NCI-H774 (cell line): ENCODE results near the gene ARL4D.
"Not testable (repeated sequence)": the region's sequence is repeated elsewhere in the genome, so short reads cannot be mapped to it uniquely, and the experiment has no call there.

ENCODE experiments used
- DNase-seq: peaks from one replicate; lab custom pipeline; 2025; lab: John Stamatoyannopoulos, UW

ARL4D gene

DNA sequence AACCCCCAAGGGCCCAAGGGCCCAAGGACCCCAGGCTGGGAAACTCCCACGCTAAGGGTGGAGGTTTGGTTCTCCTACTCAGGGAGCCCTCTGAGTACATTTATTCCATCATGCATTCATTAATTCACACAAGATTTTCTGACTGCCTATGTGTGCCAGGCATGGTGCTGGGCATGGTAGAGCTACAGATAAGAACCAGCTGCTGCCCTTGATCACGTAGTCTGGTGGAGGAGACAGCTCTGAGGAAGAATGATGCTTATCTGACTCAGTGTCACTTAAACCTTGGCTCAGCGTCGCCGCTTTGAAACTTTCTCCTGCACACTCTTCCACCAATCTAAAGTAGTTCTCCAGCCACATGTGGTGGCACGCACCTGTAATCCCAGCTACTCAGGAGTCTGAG, 3.6 kb upstream of the ARL4D start:
- DNase-seq: no peak

DNA sequence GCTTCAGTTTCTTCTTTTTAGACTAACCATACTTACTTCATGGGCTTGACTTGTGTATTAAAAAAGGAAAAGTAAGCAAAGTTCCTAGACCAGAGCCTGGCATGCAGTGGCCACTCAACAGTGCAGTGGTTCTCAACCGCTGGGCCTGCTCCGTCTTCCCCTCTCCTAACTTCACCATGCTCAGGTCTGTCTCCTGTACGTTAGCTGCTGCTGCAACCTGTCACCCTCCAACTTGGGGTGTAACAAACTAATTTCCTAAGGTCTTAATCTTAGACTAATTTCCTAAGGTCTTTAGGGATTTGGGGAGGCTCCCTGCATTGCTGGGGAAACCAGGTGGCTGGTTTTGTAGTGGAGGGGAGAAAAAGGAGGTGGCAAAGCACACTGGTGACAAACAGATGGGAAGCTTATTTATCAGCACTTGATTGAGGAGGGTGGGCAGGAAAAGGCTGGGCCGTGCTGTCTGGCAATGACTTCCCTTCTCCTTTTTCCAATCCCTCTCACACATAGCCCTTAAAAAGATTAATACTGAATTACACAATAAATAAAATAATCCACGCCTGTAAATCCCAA, 2.2 kb upstream of the ARL4D start:
- no peak for DNase-seq

DNA sequence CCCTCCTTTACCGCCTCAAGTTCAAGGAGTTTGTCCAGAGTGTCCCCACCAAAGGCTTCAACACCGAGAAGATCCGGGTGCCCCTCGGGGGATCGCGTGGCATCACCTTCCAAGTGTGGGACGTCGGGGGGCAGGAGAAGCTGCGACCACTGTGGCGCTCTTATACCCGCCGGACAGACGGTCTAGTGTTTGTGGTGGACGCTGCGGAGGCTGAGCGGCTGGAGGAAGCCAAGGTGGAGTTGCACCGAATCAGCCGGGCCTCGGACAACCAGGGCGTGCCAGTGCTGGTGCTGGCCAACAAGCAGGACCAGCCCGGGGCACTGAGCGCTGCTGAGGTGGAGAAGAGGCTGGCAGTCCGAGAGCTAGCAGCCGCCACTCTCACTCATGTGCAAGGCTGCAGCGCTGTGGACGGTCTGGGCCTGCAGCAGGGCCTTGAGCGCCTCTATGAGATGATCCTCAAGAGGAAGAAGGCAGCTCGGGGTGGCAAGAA, 1.1 kb downstream of the ARL4D start:
- DNase-seq: no peak

DNA sequence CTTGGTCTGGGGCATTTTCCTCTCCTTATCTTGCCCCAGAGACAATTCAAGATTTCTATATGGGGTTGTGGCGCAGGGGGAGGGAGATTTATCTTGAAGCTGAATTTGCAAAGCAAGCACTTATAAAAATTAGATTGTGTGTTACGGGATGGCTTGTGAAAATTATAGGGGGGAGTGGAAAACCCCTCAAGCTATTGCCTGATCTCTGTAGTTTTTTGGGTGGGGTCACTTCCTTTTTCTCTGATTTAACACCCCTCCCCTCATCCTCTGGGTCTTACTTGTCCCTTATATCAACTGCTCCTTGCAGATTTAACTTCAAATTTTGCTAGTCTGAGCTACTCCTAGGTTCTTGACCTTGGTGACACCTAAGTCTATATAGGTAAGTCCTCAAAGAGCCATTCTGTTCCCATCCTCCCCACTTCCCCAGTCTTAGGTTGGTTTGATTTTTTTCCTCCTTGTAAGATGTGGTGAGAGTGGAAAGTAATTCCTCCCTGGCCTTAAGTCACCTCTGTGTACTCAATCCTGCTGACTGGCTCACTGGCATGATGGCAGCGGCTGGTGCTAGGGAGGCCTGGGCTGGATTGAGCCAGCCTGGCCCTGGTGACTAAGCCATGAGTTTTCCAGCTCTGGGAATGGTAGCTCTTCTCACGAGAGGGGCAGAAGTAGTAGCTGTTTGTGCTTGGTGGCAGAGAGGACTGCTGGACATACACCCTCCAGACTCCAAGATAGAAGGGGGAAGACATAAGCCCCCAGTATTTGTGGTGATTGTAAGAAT, 2.3 kb downstream of the ARL4D start:
- DNase-seq: no peak

DNA sequence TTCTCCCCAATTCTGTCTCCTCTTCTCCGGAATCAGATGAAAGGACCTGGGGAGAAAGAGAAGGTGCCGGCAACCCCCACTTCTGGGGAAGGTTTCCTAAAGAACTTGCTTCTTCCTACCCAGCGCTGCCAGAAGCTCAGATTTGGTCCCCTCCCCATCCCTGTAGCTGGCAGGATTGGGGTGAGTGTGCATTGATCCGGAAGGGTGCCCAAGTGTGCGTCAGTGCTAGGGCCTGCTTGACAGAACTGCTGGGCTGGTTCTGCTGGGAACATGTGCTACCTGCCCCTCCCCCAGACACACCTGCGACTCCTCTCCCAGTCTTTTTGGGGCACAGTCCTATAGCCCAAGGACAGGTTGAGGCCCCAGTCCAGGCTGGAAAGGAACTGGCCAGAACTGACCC, 3.3 kb downstream of the ARL4D start:
- DNase-seq: no peak

DNA sequence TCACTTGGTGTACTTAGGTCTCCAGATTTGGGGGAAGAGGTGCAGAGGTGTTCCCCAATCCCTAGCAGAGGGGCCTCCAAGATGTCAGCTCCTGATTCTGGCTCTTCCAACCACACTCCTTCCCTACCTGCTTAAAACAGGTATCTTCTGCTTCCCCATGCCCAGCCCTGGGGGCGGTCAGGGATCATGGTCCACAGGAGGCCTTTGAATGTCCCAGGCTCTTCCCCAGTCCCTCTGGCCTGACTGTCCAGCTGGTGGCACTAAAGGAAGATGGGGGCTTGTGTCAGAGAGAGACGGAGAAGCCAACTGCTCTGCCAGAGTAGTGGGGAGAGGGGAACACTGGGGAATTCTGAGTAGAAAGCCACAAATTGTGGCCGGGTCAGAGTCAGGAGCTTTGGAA, 3.8 kb downstream of the ARL4D start:
- DNase-seq: no peak

DNA sequence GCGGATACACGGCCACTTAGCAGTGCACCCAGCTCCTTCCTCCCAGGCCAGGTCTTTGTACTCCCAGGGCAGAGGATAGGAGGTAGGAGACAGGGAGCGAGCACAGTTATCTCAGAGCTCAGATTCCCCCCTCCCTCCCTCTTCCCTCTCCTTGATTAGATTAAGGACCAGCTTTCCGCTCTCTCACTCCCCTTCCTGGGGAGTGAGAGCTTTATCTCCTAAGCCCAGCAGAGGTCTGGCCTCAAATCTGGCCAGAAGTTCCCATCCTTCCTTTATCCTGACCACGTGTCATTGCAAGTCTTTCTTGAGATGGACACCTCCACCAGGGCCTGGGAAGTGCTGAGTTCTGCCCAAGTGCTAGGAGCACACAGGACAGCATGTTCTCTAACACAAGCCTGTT, 5.1 kb downstream of the ARL4D start:
- DNase-seq: no peak

DNA sequence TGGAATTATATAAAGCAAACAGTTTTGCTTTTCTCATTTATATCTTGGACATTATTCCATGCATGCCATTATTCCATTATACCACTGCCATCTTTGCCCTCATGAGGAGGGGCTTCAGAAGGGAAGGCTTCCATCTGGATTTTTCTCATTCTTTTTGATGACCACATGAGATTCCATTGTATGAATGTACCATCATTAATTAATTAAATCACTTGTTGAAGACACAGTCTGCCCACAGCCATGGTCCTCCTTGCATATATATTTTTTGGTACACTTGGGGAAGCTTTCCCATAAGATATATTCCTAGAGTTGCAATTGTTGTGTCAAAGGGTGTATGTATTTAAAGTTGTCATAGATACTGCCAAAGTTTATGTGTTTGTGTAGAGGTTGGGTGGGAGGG, 7.1 kb downstream of the ARL4D start:
- no peak for DNase-seq

DNA sequence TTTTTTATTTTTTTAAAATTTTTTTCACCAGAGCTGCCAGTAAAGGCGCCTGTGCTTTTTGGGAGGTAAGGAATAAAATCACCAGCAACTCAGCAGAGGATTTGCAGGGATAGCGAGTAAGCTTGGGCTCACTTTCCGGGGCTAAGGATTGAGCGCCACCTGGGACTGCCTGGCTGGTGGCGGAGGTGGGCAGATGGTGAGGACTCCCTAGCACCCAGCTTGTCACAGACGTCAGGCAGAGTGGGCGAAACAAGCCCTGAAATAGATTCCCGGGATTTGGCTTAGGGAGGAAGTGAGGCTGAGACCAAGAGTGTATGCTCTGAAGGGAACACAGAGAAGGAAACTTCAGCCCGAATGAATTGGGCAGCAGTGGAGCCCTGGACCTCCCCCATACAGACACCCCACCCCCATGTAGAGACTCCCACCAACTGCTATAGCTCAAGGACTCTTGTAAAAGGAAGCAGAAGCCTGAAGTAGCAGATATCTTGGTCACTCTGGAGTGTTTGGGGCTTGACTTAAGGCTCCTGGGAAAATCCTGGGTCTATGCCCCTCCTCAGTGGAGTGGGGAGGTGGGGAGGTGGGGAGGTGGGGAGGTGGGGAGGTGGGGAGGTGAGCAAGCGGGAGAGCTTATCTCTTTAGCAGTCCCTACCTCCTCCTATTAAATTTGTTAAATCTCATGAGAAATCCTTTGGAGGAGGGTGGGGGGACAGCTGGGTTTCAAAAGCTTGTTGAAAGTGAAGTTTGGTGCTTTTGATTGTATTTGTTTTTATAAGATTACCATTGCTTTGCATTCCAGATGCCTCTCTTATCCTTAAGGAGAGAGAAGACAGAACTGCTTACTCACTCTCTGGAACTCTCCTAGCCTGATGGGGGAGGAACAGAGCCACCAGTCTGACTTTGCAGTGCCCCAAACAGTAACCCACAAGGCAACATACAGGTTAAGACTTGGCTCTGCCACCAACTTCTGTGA, 8.2 kb downstream of the ARL4D start:
- no peak for DNase-seq

DNA sequence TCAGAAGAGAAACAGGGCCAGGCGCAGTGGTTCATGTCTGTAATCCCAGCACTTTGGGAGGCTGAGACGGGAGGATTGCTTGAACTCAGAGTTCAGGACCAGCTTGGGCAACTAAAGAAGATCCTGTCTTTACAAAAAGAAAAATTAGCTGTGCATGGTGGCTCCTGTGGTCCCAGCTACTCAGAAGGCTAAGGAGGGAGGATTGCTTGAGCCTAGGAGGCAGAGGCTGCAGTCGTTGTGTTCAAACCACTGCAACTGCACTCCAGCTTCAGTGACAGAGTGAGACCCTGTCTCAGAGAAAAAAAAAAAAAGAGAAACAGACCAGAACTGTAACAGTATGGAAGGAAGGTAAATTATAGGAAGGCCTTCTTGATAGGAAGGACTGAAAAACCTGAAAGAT, 10.3 kb downstream of the ARL4D start:
- no peak for DNase-seq

DNA sequence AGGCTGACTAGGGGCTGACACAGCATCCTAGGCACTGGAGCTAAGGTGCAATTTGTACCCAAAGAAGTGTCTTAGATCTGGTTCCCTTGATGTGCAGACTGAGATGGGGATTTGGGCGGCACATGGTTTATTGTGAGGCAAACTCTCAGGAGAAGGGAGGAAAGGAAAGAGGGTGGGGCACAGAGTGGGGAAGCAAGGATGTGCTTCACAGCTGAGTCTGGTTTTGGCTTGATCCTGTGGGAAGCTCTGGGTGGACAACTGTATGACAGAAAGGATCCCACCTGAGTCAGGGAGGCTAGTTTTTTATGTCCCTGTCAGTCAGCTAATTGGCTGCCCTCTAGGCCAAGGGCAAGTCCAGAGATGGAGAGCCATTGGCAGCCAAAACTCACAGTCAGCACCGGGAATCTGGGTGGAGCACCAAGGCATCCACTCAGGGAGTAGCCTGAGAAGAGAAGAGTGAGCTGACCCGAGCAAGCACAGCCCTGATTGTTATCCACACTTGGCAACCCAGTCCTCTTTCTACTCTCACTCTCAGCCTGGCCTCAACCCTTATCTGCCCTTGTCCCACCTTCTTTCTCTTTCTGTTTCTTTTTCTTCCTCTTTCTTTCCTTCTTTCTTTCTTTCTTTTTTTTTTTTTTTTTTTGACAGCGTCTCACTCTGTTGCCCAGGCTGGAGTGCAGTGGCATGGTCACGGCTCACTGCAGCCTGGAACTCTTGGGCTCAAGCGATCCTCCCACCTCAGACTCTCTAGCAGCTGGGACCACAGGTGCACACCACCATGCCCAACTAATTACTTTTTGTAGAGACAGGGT, 12.0 kb downstream of the ARL4D start:
- no peak for DNase-seq

DNA sequence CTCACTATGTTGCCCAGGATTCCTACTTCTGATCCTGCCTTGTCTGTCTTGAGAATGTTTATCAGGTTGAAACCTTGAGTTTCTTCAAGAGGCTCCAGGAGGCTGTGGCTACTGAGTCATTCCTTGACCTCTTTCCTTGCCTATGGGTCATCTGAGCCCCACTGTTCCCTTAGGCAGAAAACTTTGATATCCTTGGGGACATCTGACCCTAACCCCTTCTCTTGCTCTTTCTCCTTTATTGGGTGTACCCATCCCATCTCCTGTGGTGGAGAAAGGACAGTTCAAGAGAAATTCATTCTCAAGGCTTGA, 12.5 kb downstream of the ARL4D start:
- no peak for DNase-seq

DNA sequence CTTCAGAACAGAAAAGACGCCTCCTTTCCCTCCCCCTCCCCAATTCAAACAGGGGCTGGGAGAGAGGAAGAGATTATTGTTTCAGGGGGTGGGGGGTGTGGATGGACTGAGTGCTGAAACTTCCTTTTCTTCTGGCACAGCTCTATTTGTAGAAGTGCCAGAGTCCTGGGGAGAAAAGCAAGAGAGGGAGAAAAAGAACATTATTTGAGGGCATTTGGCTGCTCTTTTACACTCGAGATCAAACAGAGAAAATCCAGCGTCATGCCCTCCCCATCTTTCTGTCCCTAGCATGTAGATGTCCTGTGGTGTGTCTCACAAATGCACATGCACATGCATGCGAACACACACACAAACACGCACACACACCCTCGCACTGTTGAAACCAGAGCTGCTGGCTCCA, 13.0 kb downstream of the ARL4D start:
- DNase-seq: no peak

DNA sequence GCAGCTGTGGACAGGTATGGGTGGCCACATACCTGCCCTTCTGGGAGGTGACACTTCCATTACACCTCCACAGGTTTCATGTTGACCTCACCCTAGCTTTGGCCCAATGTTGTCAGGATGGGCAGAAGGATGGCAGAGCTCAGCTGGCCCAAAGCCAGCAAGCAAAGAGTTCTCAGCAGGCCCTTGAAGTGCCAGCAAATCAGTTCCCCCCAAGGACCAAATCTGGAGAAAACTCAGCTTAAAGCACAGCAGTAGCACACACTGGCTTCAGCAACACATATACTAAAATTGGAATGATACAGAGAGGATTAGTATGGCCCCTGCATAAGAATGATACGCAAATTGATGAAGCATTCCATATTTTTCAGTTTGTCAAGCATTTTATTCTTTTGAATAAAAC, 13.4 kb downstream of the ARL4D start:
- no peak for DNase-seq

DNA sequence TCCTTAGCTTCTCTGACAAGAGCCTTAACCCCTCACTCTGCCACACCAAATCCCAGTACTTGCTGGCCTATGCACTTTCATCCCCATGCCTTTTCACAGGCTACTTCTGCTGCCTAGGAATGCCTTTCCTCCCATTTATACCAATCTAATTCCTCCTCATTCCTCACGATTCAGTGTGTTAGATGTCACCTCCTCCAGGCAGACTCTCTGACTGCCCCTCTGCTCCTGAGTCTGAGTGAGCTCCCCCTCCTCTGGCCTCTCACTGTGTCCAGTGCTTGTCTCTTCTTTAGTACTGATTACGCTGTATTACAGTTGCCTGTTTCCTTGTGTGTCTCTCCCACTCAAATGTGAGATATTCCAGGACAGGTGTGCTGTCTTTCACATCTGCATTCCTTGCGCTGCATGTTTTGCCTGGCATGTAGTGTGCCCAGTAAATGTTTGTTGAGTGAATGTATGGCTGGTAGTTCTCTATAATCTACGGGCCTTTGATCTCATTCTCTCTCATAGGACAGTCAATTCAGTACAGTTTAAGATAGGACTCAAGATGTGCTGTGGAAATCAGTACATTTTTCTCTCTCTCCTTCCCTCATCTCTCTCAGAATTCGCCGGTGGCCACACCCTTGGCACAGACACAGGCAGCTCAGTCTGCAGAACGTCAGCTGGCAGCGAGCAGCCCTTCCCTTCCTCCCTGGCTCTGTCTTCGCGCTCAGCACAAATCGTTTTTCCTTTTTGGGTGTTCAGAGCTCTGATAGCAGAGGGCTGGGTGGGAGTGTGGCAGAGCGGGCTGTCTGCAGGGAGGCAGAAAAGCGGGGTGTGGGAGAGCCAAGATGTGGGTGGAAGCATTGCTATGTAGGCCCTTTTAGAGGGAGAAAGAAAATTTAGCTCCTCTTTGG, 18.5 kb downstream of the ARL4D start:
- no peak for DNase-seq

DNA sequence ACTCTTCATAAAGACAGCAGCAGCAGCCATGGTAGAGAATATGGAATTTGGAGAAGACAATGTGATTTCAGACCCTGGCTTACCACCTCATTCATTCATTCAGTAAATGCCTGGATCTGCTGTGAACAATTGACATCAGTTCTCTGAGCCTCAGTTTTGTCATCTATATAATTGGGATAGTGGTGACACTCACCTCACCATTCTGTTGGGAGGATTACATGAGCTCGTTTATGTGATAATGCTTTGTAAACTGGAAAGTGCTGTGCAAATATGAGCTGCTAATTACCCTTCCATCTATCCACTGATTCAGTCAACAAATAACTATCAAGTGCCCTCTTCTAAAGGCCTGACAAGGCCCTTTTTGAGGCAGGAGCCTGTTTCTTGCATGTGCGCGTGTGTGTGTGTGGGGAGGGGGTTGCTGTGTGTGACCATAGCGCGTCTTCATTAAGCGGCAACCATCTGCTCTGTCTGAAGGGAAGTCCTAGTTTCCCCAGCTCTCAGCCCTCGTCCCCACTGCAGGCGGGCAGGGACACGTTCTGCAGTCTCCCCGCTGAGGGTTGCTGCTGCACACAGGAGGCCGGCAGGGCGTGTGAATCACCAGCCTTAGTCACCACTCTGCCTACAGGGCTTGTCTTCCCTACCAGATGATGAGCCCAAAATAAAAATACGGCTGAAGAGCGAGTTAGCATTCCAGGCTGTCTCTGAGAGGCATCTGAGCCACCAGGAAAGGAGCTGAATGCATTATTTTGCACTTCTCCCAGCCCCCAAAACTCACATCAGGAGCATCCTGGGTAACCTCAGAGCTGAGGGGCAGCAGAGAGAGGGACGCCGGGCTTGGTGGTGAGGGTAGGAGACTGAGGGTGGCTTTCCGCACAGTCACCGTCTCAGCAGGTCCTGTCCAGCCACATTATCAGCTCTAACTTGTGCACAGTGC, 19.9 kb downstream of the ARL4D start:
- peak; percentile 90 for DNase-seq

DNA sequence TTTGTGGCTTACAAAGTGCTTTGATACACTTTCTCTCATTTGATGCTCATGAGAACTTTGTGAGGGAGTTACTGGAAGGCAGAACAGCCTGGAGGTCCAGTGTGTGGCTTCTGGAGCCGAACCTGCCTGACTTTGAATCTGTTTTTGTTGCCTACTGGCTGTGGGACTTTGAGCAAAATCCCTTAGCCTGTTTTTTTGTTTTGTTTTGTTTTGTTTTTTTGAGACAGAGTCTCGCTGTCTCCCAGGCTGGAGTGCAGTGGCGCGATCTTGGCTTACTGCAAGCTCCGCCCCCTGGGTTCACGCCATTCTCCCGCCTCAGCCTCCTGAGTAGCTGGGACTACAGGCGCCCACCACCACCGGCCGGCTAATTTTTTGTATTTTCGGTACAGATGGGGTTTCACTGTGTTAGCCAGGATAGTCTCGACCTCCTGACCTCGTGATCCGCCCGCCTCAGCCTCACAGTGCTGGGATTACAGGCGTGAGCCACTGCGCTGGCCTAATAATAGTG, 20.6 kb downstream of the ARL4D start:
- not testable (repeated sequence) for DNase-seq

DNA sequence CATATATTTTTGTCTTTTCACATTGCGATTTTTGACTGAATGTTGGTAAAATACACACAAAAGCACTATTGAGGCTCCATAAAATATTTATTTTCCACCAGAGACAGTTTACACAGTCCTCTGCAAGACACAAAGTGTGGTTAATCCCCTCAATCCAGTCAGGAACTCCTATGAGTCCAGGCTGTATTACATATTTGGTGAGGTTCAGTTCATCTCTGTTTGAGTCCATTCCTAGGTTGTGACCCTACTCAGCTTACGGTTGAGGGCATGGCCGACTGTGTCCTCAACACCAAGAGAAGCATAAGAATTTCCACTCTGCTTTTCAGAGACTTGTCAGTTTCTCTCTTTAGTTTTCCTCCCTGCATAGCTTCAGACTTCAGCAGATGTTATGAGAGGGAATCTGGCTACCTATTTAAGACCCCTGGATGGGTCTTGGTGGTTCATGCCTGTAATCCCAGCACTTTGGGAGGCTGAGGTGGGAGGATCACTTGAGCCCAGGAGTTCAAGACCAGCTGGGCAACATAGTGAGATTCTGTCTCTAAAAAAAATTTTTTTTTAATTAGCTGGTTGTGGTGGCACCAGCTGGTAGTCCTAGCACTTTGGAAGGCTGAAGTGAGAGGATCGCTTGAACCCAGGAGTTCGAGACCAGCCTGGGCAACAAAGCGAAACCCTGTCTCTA, 25.1 kb downstream of the ARL4D start:
- no peak for DNase-seq
